Measurements from ENCODE around the gene RSPO4.

Gene RSPO4

GRCh38 chr20:910132-910869, 91.8 kb downstream of the RSPO4 start:
- DNase-seq, result no peak
- H3K56ac ChIP-seq (ENCODE audit: low read length), result no peak overlapping the region
- no CpG with 5 or more reads among the region's 9 CpGs for WGBS (ENCODE audit: extremely low coverage, insufficient coverage, low lambda C conversion rate)

DNA sequence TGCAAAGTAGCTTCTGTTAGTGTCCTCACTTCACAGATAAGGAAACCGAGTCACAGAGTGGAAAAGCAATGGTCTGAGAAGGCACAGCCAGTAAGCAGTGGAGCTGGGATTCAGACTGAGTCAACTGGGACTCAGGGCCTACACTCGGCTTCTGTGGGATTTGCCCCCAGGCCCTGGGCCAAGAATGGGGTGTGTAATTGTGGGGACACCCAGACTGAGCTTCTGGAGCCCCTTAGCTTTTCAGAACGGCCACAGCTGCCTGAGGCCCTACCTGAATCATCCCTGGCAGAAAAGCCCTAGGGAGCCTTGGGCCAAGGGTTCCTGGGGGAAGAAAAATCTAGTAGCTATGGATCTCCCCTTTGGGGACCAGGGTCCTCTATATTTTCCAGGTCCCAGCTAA, 92.5 kb downstream of the RSPO4 start:
- Histone ChIP-seq H2BK120ac (ENCODE audit: low read depth, low read length) (no peak overlapping the region), H3K27ac (ENCODE audit: low read depth, low read length) (no peak overlapping the region), H2BK5ac (ENCODE audit: low read length) (no peak overlapping the region), H3K4me1 (ENCODE audit: control insufficient read depth, low read depth, low read length) (no peaks in the 10 kb centered on the region), H3K4me2 (ENCODE audit: low read length) (no peak overlapping the region), H3K79me1 (ENCODE audit: low read length) (no peaks in the 10 kb centered on the region), H3K56ac (ENCODE audit: low read length) (no peak overlapping the region), H3K4ac (ENCODE audit: low read depth, low read length) (no peak overlapping the region), H3K4me3 (ENCODE audit: low read length) (no peak overlapping the region), H3K27me3 (ENCODE audit: insufficient read depth, low read length, poor library complexity) (no peaks in the 10 kb centered on the region), H3K18ac (ENCODE audit: low read length) (no peak overlapping the region), H2BK15ac (replicated peaks; ENCODE audit: low read depth) (no peak overlapping the region), H3K9ac (ENCODE audit: low read length) (no peak overlapping the region), H3K79me2 (ENCODE audit: control insufficient read depth, insufficient read depth, low read length) (no peaks in the 10 kb centered on the region), H4K8ac (ENCODE audit: low read depth, low read length) (no peak overlapping the region), H3K23ac (ENCODE audit: low read length) (no peak overlapping the region), H3K36me3 (ENCODE audit: control insufficient read depth, insufficient read depth, low read length) (no peaks in the 10 kb centered on the region), H4K5ac (ENCODE audit: low read length) (no peak overlapping the region), H2AK5ac (ENCODE audit: low read length) (no peak overlapping the region)
- no CpG with 5 or more reads among the region's 3 CpGs for WGBS (ENCODE audit: extremely low coverage, insufficient coverage, low lambda C conversion rate)
- no peak for DNase-seq

More at GRCh38 chr20:910132-910869, 91.8 kb downstream of the RSPO4 start:
- Histone ChIP-seq H4K8ac (ENCODE audit: low read depth, low read length) (no peak overlapping the region), H3K79me2 (ENCODE audit: control insufficient read depth, insufficient read depth, low read length) (no peaks in the 10 kb centered on the region), H3K18ac (ENCODE audit: low read length) (no peak overlapping the region), H3K27me3 (ENCODE audit: insufficient read depth, low read length, poor library complexity) (no peaks in the 10 kb centered on the region), H3K27ac (ENCODE audit: low read depth, low read length) (no peak overlapping the region), H3K36me3 (ENCODE audit: control insufficient read depth, insufficient read depth, low read length) (no peaks in the 10 kb centered on the region), H3K4me2 (ENCODE audit: low read length) (no peak overlapping the region), H3K4ac (ENCODE audit: low read depth, low read length) (no peak overlapping the region), H3K4me1 (ENCODE audit: control insufficient read depth, low read depth, low read length) (no peaks in the 10 kb centered on the region), H2BK15ac (replicated peaks; ENCODE audit: low read depth) (no peak overlapping the region), H2AK5ac (ENCODE audit: low read length) (no peak overlapping the region), H4K5ac (ENCODE audit: low read length) (no peak overlapping the region), H2BK120ac (ENCODE audit: low read depth, low read length) (no peak overlapping the region), H3K79me1 (ENCODE audit: low read length) (no peaks in the 10 kb centered on the region), H3K9ac (ENCODE audit: low read length) (no peak overlapping the region), H2BK5ac (ENCODE audit: low read length) (no peak overlapping the region), H3K4me3 (ENCODE audit: low read length) (no peak overlapping the region), H3K23ac (ENCODE audit: low read length) (no peak overlapping the region)

All from mesendoderm (in vitro differentiated cells).